GM19468 (cell line): ENCODE data around the gene GNAL.

Experiments used
- ATAC-seq: cut with Tn5 transposase; IDR thresholded peaks from one replicate; pipeline ENCODE4 v1.9.1; 2021; ENCODE audit warnings: mild to moderate bottlenecking, moderate library complexity, moderate number of reproducible peaks; ENCODE audit not compliant: unreplicated experiment; ENCODE audit errors: extremely low read depth

Gene GNAL

DNA sequence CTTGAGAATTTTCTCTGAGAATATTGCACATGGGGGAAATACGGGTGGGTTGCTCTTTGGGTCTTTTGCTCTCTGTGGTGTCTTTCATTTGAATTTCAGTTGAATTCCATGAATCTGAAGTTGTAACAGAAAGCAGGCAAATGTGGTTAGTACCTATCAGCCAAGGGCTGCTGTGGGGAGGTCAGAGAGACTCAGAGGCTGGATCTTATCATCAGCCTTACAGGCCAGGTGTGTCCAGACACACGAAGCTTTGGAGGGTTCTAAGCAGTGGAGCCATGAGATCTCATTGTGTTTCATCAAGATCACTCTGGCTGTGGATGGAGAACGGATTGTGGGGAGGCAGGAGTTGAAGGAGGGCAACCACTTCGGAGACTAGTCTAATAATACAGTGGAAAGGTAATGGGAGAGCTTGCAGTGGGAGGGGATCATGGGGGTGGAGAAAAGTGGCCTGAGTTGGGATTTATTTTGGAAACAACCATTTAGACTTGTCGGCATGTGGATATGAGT, 68.1 kb downstream of the GNAL start:
- no peak for ATAC-seq

- ATAC-seq, result no peak
These were observed 70.4 kb downstream of the GNAL start for GRCh38 chr18:11759456-11759855.

DNA sequence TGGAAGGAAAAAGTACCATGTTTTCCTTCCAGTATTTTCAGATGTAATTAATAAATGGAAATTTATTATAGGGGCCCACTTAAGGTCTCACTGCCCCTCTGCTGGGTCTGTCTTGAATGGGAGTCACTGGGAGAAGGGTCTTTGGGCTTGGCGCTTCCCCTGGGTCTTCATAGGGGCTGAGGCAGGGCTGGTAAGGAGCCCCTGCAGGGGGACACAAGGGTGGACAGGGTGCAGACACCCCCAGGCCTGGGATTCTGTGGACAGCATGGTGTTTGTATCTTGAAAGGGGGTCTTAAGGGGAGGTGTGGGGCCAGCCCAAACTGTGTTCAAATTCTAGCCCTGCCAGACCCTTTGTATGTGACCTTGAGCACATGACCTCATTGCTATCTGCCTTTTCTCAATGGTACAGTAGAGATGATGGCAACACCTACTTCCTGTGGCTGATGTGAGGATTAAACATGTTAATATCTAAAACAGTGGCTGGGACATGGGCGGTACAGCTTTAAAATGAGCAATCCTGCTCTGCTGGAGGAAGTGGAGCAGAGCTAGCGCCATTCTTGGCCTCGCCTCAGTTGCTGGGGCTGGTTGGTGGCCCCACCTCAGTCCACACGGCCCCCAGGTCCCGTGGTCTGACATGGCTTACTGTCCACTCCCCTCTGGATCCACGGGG, 71.6 kb downstream of the GNAL start:
- no peak for ATAC-seq

DNA sequence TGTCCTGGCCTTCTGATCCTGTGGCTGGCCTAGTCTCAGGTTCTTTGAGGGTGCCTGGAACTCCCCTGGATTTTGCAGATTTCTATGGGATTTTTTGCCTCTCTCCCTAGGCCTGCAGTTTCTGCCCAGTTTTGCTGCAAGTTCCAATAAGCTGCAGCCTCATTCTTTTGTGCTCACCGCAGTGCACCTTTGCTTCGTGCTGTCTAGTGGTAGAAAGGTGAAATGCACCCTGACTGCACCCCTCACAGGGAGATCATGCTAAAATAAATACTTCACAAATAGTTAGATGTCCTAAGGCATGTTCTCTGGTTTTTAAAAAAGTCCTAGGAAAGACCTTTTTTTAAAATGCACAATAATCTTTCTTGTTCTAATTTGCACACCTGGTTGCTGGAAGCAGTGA, 72.5 kb downstream of the GNAL start:
- no peak for ATAC-seq

GRCh38 chr18:11762429-11762828, 73.4 kb downstream of the GNAL start:
- no peak for ATAC-seq

GRCh38 chr18:11767329-11767728, 78.3 kb downstream of the GNAL start:
- ATAC-seq, result no peak

GRCh38 chr18:11767935-11768334, 78.9 kb downstream of the GNAL start:
- ATAC-seq, result no peak

DNA sequence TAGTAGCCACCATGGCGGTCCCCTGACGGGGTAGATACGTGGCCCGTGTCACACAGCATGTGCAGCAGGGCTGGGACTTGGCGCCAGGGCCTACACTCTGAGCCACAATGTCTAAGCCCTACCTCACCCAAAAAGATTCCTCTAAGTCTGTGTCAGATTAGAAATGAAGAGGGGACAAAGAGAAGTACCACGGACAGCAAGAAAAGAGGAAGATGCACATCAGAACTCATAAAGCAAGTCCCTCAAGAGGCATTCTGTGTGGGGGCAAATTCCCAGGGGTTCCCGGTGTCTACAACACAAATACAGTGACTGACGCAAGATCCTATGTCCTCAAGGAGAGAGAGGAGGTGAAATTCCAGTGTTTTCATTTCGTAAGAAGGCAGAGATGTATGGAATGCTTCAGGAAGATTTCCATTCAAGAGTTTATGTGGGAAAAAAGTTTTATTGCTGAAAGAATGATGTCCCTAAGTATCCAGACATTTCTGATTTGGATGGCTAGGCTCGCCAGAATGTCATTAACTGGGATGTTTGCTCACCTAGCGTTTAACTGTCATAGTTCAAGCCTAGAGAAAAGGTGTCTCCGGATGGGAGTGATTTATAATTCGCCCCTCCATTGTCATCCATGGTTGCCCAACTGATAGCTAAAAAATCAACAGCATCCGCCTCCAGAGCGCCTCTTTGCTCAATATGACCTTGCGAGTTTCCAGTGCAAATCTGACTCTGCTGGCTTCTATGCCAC, 86.5 kb downstream of the GNAL start:
- no peak for ATAC-seq

GRCh38 chr18:11780042-11780441, 91.0 kb downstream of the GNAL start:
- ATAC-seq, result no peak

DNA sequence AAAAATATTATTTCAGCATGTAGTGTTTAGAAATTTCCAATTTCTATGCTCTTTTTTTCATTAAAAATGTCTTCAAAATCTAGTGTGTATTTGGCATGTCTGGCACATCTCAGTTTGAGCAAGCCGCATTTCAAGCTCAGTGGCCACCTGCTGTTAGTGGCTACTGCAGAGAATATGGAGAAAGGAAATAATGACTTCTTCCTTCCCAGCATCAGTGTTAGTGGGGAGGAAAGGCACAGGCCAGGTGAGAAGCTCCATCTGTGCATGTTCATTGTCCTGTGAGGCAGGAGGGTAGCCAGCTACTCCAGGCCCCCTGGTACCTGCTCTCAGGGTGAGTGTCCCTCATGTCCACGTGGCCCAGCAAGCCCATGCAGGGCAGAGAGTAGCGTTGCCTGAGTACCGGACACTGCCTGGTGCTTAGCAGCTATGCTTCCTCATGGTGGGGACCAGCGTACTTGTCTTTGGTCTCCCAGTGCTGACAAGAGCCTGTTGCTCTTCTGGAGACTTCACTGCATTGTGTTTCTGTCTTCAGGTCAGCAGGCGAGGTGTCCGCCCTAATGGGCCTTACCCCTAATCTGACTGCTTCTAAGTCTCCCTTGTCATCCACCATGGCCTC, 94.8 kb downstream of the GNAL start:
- ATAC-seq, result no peak

- no peak for ATAC-seq
These were observed 95.7 kb downstream of the GNAL start for GRCh38 chr18:11784674-11785304.

DNA sequence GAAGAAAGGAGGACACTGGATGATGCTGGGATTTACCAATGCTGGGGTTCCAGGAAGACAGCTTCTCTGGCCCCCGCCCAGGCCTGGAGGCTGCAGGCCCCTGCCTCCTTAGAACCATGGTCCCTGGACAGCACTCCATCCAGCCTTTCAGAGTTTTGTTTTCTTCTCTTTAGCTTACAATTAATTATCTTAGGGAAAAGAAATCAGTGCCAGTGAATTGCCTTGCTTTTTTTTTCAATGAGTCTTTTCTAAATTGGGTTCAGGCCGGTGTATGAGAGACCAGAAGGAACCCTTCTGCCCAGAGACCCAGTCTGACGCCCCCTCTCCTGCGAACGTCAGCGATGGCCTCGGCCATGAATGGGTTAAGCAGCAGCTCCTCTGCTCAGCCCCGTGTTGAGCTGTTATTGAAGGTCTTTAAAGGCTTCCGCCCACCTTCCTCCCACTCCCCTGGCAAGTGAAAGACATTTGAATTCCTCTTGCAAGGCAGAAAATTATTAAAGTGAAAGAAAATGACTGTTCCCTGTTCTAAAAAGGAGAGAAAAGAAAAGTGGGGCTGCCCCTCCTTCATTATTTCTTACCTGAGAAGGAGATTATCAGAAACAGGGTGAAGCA, 96.5 kb downstream of the GNAL start:
- ATAC-seq, result no peak

- ATAC-seq, result no peak
These were observed 100.8 kb downstream of the GNAL start for GRCh38 chr18:11789716-11790510.

GRCh38 chr18:11791131-11791530, 102.1 kb downstream of the GNAL start:
- no peak for ATAC-seq

- ATAC-seq, result no peak
These were observed 103.6 kb downstream of the GNAL start for GRCh38 chr18:11792632-11793031.

DNA sequence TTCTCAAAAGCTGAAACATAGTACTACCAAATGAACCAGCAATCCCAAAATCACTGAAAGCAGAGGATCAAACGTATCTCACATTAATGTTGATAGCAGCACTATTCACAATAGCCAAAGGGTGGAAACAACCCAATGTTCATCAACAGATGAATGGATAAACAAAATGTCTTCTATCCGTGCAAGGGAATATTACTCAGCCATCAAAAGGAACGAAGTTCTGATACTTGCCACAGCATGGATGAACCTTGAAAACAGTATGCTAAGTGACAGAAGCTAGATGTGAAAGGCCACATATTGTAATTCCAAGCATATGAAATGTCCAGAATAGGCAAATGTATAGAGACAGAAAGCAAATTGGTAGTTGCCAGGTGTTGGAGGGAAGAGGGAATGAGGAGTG, 105.1 kb downstream of the GNAL start:
- no peak for ATAC-seq

DNA sequence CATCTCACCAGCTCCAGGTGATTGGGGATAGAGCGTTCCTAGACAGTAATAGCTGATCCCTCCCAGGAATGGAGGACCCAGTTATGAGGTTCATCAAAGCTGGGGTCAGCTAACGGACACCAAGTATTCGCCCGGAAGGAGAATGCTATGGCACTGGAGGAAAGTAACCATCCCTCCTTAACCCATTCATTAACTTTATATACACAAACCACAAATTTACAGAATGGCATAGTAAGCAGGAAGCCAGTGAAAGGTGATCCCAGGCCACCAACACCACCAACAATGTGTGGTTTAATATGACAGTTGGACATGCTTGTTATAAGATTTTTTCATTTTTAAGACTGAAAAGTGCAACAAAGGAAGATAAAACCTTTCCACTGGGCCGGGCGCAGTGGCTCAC, 106.9 kb downstream of the GNAL start:
- no peak for ATAC-seq

DNA sequence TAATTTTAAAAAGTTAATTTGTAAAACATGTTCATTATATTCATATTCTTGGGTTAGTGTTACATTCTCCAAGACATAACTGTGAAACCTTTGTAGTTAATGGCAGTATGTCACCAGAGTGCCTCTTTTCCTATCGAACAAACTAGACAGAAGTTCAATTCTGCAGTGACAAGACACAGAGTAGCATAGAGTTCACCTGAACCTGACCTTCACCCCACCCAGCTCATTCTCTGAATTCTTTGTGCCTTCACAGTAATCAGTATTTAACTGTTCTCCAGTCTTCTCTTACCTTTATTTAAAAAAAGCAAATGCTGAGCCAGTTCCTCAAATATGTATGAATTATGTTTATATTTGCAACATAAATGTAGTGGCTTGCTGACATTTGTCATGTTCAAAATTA, 109.2 kb downstream of the GNAL start:
- ATAC-seq, result no peak

- ATAC-seq, result no peak
These were observed 110.0 kb downstream of the GNAL start for GRCh38 chr18:11799066-11799465.
